ENCODE measurements around the gene RPL18A. TPM values are rescaled to one million over a fixed set of nuclear protein-coding genes. Genes with fewer than 3 reads are reported as not detected.

The RPL18A gene
- total and polyA plus RNA-seq, 2 of the 4 experiments (the other 2 are of a cell fraction) = 1,351 to 1,735 TPM

GRCh38 chr19:17866964-17867486, 7.3 kb downstream of the RPL18A start:
- Histone ChIP-seq H3K79me1 (ENCODE audit: low read depth in 1 of 2, low read length in 2 of 2) (peaks cover 6 to 27% of the 10 kb centered on the region in 2 experiments; a peak in 3 of 4 replicates), H3K18ac (ENCODE audit: low read depth, low read length) (no peak overlapping the region), H2BK20ac (ENCODE audit: low read depth, low read length) (no peak overlapping the region), H3K56ac (ENCODE audit: extremely low read depth, insufficient read depth, low read length) (no peak overlapping the region), H3K4me1 (ENCODE audit: control insufficient read depth, insufficient read depth, low read length) (no peaks in the 10 kb centered on the region), H3K36me3 (ENCODE audit: control insufficient read depth, insufficient read depth, low read length) (peaks cover 35% of the 10 kb centered on the region), H3K4me2 (ENCODE audit: low read depth, low read length) (no peak overlapping the region), H3K14ac (replicated peaks; ENCODE audit: low read depth, low read length) (no peak overlapping the region), H4K20me1 (ENCODE audit: insufficient read depth, low read length) (peaks cover 40% of the 10 kb centered on the region), H4K91ac (ENCODE audit: insufficient read depth, low read depth, low read length) (no peak overlapping the region), H4K5ac (ENCODE audit: low read depth, low read length) (no peak overlapping the region), H2AK9ac (replicated peaks; ENCODE audit: low read depth, low read length, poor library complexity) (no peak overlapping the region), H2BK15ac (ENCODE audit: low read depth, low read length) (no peak overlapping the region), H3K9ac (ENCODE audit: low read depth, low read length) (no peak overlapping the region), H3K23ac (ENCODE audit: low read depth, low read length) (no peak overlapping the region), H3K27ac (ENCODE audit: insufficient read depth, low read length) (no peak overlapping the region), H2AFZ (replicated peaks; ENCODE audit: low read length, poor library complexity) (no peak overlapping the region), H3K9me3 (ENCODE audit: control insufficient read depth, insufficient read depth, low read length) (no peaks in the 10 kb centered on the region), H3K4ac (ENCODE audit: low read depth, low read length) (no peak overlapping the region), H2BK5ac (ENCODE audit: low read depth, low read length, poor library complexity, severe bottlenecking) (no peak overlapping the region), H2BK120ac (ENCODE audit: low read depth, low read length) (no peak overlapping the region), H3K4me3 (ENCODE audit: insufficient read depth, low read depth, low read length) (no peak overlapping the region), H3K27me3 (ENCODE audit: control insufficient read depth, insufficient read depth, low read length) (peaks cover 31% of the 10 kb centered on the region), H2AK5ac (ENCODE audit: low read depth, low read length) (no peak overlapping the region), H4K8ac (ENCODE audit: low read depth in 2 of 2, low read length in 2 of 2) (no peak overlapping the region), H3K9me1 (ENCODE audit: insufficient read depth, low read length) (0 out of 2 replicates have a peak, but pooled peaks cover 8% of the 10 kb centered on the region)
- 48% methylated on average over 6 of the region's 11 CpGs; no CpG with 5 or more reads in 1 of the 2 experiments for WGBS, 2 experiments (ENCODE audit: extremely low coverage in 2 of 2, insufficient read length in 1 of 2)
- DNase-seq (no peak), ATAC-seq (ENCODE audit: low read depth) (no peak)
- BruUV-seq (replicated peaks) = no TSS peak
- ChIA-PET CTCF (no interaction called here), POLR2A (ENCODE audit: unreplicated experiment) (no interaction called here)
- TF ChIP-seq MAFK (IDR thresholded peaks at IDR 0.05; ENCODE audit: low read depth, low read length) (no peak), RAD21 (IDR thresholded peaks at IDR 0.05; ENCODE audit: low read length) (no peak), BHLHE40 (IDR thresholded peaks at IDR 0.05; ENCODE audit: low read depth, low read length) (no peak), RCOR1 (IDR thresholded peaks at IDR 0.05; ENCODE audit: insufficient replicate concordance, low read length) (no peak), CHD1 (IDR thresholded peaks at IDR 0.05; ENCODE audit: low read depth, low read length) (no peak), SMC3 (IDR thresholded peaks at IDR 0.05; ENCODE audit: low read depth, low read length) (no peak), ELK1 (IDR thresholded peaks at IDR 0.05; ENCODE audit: borderline replicate concordance, low read depth, low read length) (no peak)
- TF ChIP-seq, protein P1, sequence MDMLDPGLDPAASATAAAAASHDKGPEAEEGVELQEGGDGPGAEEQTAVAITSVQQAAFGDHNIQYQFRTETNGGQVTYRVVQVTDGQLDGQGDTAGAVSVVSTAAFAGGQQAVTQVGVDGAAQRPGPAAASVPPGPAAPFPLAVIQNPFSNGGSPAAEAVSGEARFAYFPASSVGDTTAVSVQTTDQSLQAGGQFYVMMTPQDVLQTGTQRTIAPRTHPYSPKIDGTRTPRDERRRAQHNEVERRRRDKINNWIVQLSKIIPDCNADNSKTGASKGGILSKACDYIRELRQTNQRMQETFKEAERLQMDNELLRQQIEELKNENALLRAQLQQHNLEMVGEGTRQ (IDR thresholded peaks at IDR 0.05; ENCODE audit: low read depth, low read length) = no peak
- dilution Hi-C loops (cut with HindIII; ENCODE audit: low sequenced_read_pairs, unreplicated experiment) = no loop called here
- in situ Hi-C loops (cut with MboI; ENCODE audit: low sequenced_read_pairs) = loop anchor here (5.0 kb wide), 1 partner anchor 120 kb away; no protein-coding TSS in a partner anchor
- intact Hi-C loops (cut with micrococcal nuclease) = no loop called here
